Fibroblast of lung (primary cell): Measurements from ENCODE around the gene ATP2A2. TPM values are rescaled to one million over a fixed set of nuclear protein-coding genes. Genes with fewer than 3 reads are reported as not detected.
"Not testable (repeated sequence)": the region's sequence is repeated elsewhere in the genome, so short reads cannot be mapped to it uniquely, and the experiment has no call there.

Experiments
- DNase-seq, 2 donors: peaks; one replicate each; pipeline versions ENCODE4 v3.0.0 to v3.0.0-alpha.2; 2010; ENCODE audit warnings: low read depth in 2 of 2
- H2AFZ ChIP-seq: 2 replicates; pipeline ENCODE4 v1.5.1; 2012; ENCODE audit warnings: low read length, control low read depth, inconsistent platforms
- H3K27ac ChIP-seq: 2 replicates; pipeline ENCODE4 v1.5.1; 2011; ENCODE audit warnings: low read length, control low read depth; ENCODE audit not compliant: insufficient read depth
- H3K27me3 ChIP-seq: 2 replicates; pipeline ENCODE4 v1.5.1; 2011; ENCODE audit warnings: mild to moderate bottlenecking, low read length; ENCODE audit not compliant: control insufficient read depth, insufficient read depth
- H3K36me3 ChIP-seq: 2 replicates; pipeline ENCODE4 v1.5.1; 2011; ENCODE audit warnings: low read length; ENCODE audit not compliant: control insufficient read depth, insufficient read depth
- H3K4me1 ChIP-seq: 2 replicates; pipeline ENCODE4 v1.5.1; 2011; ENCODE audit warnings: low read length; ENCODE audit not compliant: control insufficient read depth, insufficient read depth; ENCODE audit errors: extremely low read depth
- H3K4me2 ChIP-seq: 2 replicates; pipeline ENCODE4 v1.5.1; 2011; ENCODE audit warnings: low read length, control low read depth; ENCODE audit not compliant: insufficient read depth; ENCODE audit errors: extremely low read depth
- H3K4me3 ChIP-seq, 4 experiments: fragments of 200-600 bp in 1 of 4; sonication (generic) in 1 of 4; replicated peaks in 1 of 4; 2 replicates each; pipeline ENCODE4 v1.5.1; 2011 to 2016; ENCODE audit warnings: low read length in 4 of 4, low read depth in 3 of 4, mild to moderate bottlenecking in 3 of 4, control low read depth in 2 of 4, inconsistent platforms in 1 of 4, mixed read lengths in 1 of 4; ENCODE audit not compliant: insufficient read depth in 1 of 4; ENCODE audit errors: control extremely low read depth in 1 of 4
- H3K79me2 ChIP-seq: 2 replicates; pipeline ENCODE4 v1.5.1; 2012; ENCODE audit warnings: mild to moderate bottlenecking, low read length, inconsistent platforms; ENCODE audit not compliant: control insufficient read depth, insufficient read depth
- H3K9ac ChIP-seq: 2 replicates; pipeline ENCODE4 v1.5.1; 2011; ENCODE audit warnings: mild to moderate bottlenecking, low read length, control low read depth; ENCODE audit not compliant: insufficient read depth
- H3K9me3 ChIP-seq: 2 replicates; pipeline ENCODE4 v1.5.1; 2012; ENCODE audit warnings: low read depth, low read length; ENCODE audit not compliant: control insufficient read depth, insufficient read depth
- H4K20me1 ChIP-seq: 2 replicates; pipeline ENCODE4 v1.5.1; 2011; ENCODE audit warnings: low read length; ENCODE audit not compliant: control insufficient read depth, insufficient read depth; ENCODE audit errors: extremely low read depth
- CTCF ChIP-seq, 2 donors: IDR thresholded peaks in 1 of 2; conservative IDR thresholded peaks in 1 of 2; 1 replicate in 1 of 2; 2 replicates in 1 of 2; pipeline ENCODE4 v1.5.1; 2011 to 2012; ENCODE audit warnings: low read length in 2 of 2, control low read depth in 1 of 2, inconsistent platforms in 1 of 2, low read depth in 1 of 2, mild to moderate bottlenecking in 1 of 2
- EZH2 ChIP-seq: IDR thresholded peaks from 2 replicates; pipeline ENCODE4 v1.5.1; 2012; ENCODE audit warnings: low read length, control low read depth, mild to moderate bottlenecking; ENCODE audit errors: missing control alignments
- polyA plus RNA-seq, 2 donors: library from polyadenylated mRNA; depleted of rRNA in 1 of 2; stranded (reverse) in 1 of 2; unstranded in 1 of 2; fragments of >200 nt; gene quantifications; 2 replicates each; pipeline ENCODE4 v1.2.1, GENCODE V29; 2011 to 2012; ENCODE audit warnings: missing spikeins in 1 of 2
- total RNA-seq: library from RNA; depleted of rRNA; stranded (reverse); fragments of >200 nt; gene quantifications from 2 replicates; pipeline ENCODE4 v1.2.1, GENCODE V29; 2014

Gene ATP2A2
- total and polyA plus RNA-seq, 2 donors (not counting 1 experiment from before 2014, with no cell fraction given) = 151 to 216 TPM

DNA sequence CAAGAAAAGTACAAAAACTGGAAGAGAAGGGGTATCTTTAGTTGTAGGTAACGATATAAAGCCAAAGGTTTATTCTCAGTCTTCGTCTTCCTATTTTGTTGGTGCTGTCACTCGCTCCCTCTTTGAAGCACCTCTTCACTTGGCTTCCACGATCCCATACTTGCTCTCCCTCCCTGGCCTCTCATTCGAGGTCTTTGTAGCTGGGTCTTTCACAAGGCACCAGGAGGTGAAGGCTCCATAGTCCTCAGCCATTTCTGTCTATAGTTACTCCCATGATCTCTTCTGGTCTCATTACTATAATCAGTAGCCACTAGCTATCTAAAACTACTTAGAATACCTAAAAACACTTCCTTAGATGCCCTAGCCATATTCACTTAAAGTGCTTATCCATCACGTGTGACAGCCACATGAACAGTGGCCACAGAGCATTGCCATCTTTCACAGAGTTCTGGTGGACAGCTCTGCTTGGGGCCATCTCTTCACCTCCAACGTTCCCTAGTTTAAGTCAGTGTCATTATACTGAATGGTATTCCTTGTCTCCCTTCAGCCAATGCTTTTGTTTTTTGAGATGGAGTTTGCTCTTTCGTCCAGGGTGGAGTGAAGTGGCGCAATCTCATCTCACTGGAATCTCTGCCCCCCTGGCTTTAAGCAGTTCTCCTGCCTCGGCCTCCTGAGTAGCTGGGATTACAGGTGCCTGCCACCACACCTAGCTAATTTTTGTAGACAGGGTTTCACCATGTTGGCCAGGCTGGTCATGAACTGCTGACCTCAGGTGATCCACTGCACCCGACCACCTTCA lies 57.1 kb downstream of the ATP2A2 start:
- no peak overlapping the region for H2AFZ ChIP-seq
- H3K4me2 ChIP-seq = no peak overlapping the region
- no peaks in the 10 kb centered on the region for H3K27me3 ChIP-seq
- peaks cover 2% of the 10 kb centered on the region for H3K4me1 ChIP-seq
- no peak overlapping the region for H3K9ac ChIP-seq
- H3K4me3 ChIP-seq = no peak overlapping the region
- H3K36me3 ChIP-seq = peaks cover 47% of the 10 kb centered on the region
- H3K9me3 ChIP-seq = no peaks in the 10 kb centered on the region
- H3K27ac ChIP-seq = no peak overlapping the region
- no peaks in the 10 kb centered on the region for H4K20me1 ChIP-seq
- TF ChIP-seq EZH2 (no peak), CTCF (conservative IDR thresholded peaks at IDR 0.05 in 1 of 2, IDR thresholded peaks at IDR 0.05 in 1 of 2; ENCODE audit: low read depth in 1 of 2, low read length in 2 of 2) (no peak)
- H3K79me2 ChIP-seq = peaks cover 29% of the 10 kb centered on the region
- no peak for DNase-seq

GRCh38 chr12:110338754-110339153 lies 57.7 kb downstream of the ATP2A2 start:
- no peak overlapping the region for H3K4me3 ChIP-seq
- H3K4me1 ChIP-seq = peaks cover 2% of the 10 kb centered on the region
- peak in 1 of 2 donors; percentile 15 for TF ChIP-seq CTCF (conservative IDR thresholded peaks at IDR 0.05 in 1 of 2, IDR thresholded peaks at IDR 0.05 in 1 of 2; ENCODE audit: low read depth in 1 of 2, low read length in 2 of 2)
- no peak for TF ChIP-seq EZH2
- H3K27ac ChIP-seq = no peak overlapping the region
- H3K79me2 ChIP-seq = peaks cover 29% of the 10 kb centered on the region
- H3K36me3 ChIP-seq = peaks cover 47% of the 10 kb centered on the region
- peak in 1 of 2 donors; percentile 28 for DNase-seq
- no peak overlapping the region for H3K4me2 ChIP-seq
- H3K9ac ChIP-seq = no peak overlapping the region
- H4K20me1 ChIP-seq = no peaks in the 10 kb centered on the region
- H3K27me3 ChIP-seq = no peaks in the 10 kb centered on the region
- H2AFZ ChIP-seq = no peak overlapping the region
- H3K9me3 ChIP-seq = no peaks in the 10 kb centered on the region

DNA sequence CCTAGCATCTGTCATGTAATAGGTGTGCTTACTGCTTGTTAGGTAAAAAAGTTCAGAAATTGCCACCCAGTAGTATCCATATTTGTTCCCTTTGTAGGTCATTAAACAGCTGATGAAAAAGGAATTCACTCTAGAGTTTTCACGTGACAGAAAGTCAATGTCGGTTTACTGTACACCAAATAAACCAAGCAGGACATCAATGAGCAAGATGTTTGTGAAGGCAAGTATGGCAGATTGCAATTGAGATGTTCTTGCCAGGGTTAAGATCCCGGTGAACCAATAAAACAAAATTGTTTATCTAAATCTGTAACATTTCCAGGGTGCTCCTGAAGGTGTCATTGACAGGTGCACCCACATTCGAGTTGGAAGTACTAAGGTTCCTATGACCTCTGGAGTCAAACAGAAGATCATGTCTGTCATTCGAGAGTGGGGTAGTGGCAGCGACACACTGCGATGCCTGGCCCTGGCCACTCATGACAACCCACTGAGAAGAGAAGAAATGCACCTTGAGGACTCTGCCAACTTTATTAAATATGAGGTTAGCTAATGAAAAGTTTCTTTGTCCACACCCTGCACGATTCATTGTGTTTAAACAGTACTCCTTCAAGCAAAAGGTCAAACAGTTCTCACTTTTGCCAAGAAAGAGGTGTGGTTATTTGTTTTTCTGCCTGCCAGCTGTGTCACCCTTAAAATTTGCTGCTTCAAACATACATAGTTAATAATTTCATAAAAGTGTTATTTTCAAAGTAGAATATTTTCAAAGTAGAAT lies 58.3 kb downstream of the ATP2A2 start:
- peaks cover 29% of the 10 kb centered on the region for H3K79me2 ChIP-seq
- TF ChIP-seq EZH2 (no peak), CTCF (conservative IDR thresholded peaks at IDR 0.05 in 1 of 2, IDR thresholded peaks at IDR 0.05 in 1 of 2; ENCODE audit: low read depth in 1 of 2, low read length in 2 of 2) (no peak)
- H3K27me3 ChIP-seq = no peaks in the 10 kb centered on the region
- H4K20me1 ChIP-seq = no peaks in the 10 kb centered on the region
- no peaks in the 10 kb centered on the region for H3K9me3 ChIP-seq
- peaks cover 2% of the 10 kb centered on the region for H3K4me1 ChIP-seq
- H3K4me3 ChIP-seq = no peak overlapping the region
- DNase-seq = no peak
- no peak overlapping the region for H3K27ac ChIP-seq
- H2AFZ ChIP-seq = no peak overlapping the region
- no peak overlapping the region for H3K9ac ChIP-seq
- H3K36me3 ChIP-seq = peaks cover 50% of the 10 kb centered on the region
- no peak overlapping the region for H3K4me2 ChIP-seq

GRCh38 chr12:110340261-110340660 lies 59.2 kb downstream of the ATP2A2 start:
- H3K4me1 ChIP-seq, H2AFZ ChIP-seq, H3K27me3 ChIP-seq, H3K4me2 ChIP-seq, H4K20me1 ChIP-seq, H3K9ac ChIP-seq, DNase-seq, H3K4me3 ChIP-seq, H3K9me3 ChIP-seq, H3K27ac ChIP-seq: not testable (repeated sequence)
- Histone ChIP-seq H3K79me2 (peaks cover 27% of the 10 kb centered on the region), H3K36me3 (peaks cover 55% of the 10 kb centered on the region)
